ENCODE data around the gene IL12RB2. TPM values are rescaled to one million over a fixed set of nuclear protein-coding genes. Genes with fewer than 3 reads are reported as not detected.
A peak's percentile ranks its signal among the peaks of the same experiment; 100 is the strongest.

The IL12RB2 gene
- total and polyA plus RNA-seq, 2 of the 13 experiments (the other 11 are each of a cell fraction or from before 2014, with no cell fraction given): not detected

GRCh38 chr1:67298762-67299161, 8.9 kb upstream of the IL12RB2 start:
- POLR2A ChIA-PET: no interaction called here
- Histone ChIP-seq H3K9ac (ENCODE audit: insufficient read depth, low read depth, low read length) (no peak overlapping the region), H3K4me2 (ENCODE audit: low read depth, low read length) (no peak overlapping the region), H2AFZ (ENCODE audit: low read length) (no peak overlapping the region), H3K27ac (ENCODE audit: extremely low read length, insufficient read depth, low read length) (no peak overlapping the region), H3K79me2 (ENCODE audit: insufficient read depth, low read length) (no peaks in the 10 kb centered on the region), H3K27me3 (ENCODE audit: control insufficient read depth in 1 of 2, insufficient read depth in 2 of 2, low read length in 2 of 2) (no peaks in the 10 kb centered on the region; a peak in 1 of 5 replicates), H3K4me1 (ENCODE audit: insufficient read depth, low read length) (no peaks in the 10 kb centered on the region), H3K4me3 (replicated peaks in 1 of 3; ENCODE audit: insufficient read depth in 1 of 3, low read depth in 2 of 3, low read length in 3 of 3) (no peak overlapping the region), H4K20me1 (ENCODE audit: insufficient read depth, low read length) (no peaks in the 10 kb centered on the region), H3K36me3 (replicated peaks in 1 of 2; ENCODE audit: control insufficient read depth in 1 of 2, insufficient read depth in 2 of 2, low read length in 2 of 2) (no peaks in the 10 kb centered on the region), H3K9me3 (ENCODE audit: low read length) (no peaks in the 10 kb centered on the region)
- BruUV-seq (replicated peaks): no TSS peak
- FAIRE-seq (no peak), ATAC-seq (peak; percentile 39; the same call in 1 of the 3 replicates), DNase-seq (ENCODE audit: low spot score) (no peak)
- TF ChIP-seq HDAC2 (CRISPR knock-in tag; IDR thresholded peaks at IDR 0.05) (no peak), ZNF10 (CRISPR knock-in tag; IDR thresholded peaks at IDR 0.05; ENCODE audit: borderline replicate concordance, low read depth) (no peak), TBX3 (IDR thresholded peaks at IDR 0.05; ENCODE audit: borderline replicate concordance) (no peak), ZNF543 (CRISPR knock-in tag; IDR thresholded peaks at IDR 0.05) (no peak), ERF (CRISPR knock-in tag; IDR thresholded peaks at IDR 0.05) (no peak), NONO (IDR thresholded peaks at IDR 0.05) (no peak), NONO (CRISPR knock-in tag; conservative IDR thresholded peaks at IDR 0.05) (no peak), GMEB2 (CRISPR knock-in tag; IDR thresholded peaks at IDR 0.05; ENCODE audit: low read depth) (no peak), ZSCAN12 (CRISPR knock-in tag; IDR thresholded peaks at IDR 0.05) (no peak), ARNT (IDR thresholded peaks at IDR 0.05) (no peak), ZNF883 (CRISPR knock-in tag; IDR thresholded peaks at IDR 0.05; ENCODE audit: not compliant biosample characterization) (no peak), ZHX1 (CRISPR knock-in tag; IDR thresholded peaks at IDR 0.05; ENCODE audit: low read depth) (no peak), SAFB2 (CRISPR knock-in tag; IDR thresholded peaks at IDR 0.05; ENCODE audit: borderline replicate concordance, low read depth) (no peak), SNAPC2 (CRISPR knock-in tag; IDR thresholded peaks at IDR 0.05) (no peak), DPF2 (CRISPR knock-in tag; IDR thresholded peaks at IDR 0.05; ENCODE audit: borderline replicate concordance, low read depth) (no peak), ZNF652 (CRISPR knock-in tag; IDR thresholded peaks at IDR 0.05; ENCODE audit: borderline replicate concordance, low read depth) (no peak)
- TF ChIP-seq, protein P1, sequence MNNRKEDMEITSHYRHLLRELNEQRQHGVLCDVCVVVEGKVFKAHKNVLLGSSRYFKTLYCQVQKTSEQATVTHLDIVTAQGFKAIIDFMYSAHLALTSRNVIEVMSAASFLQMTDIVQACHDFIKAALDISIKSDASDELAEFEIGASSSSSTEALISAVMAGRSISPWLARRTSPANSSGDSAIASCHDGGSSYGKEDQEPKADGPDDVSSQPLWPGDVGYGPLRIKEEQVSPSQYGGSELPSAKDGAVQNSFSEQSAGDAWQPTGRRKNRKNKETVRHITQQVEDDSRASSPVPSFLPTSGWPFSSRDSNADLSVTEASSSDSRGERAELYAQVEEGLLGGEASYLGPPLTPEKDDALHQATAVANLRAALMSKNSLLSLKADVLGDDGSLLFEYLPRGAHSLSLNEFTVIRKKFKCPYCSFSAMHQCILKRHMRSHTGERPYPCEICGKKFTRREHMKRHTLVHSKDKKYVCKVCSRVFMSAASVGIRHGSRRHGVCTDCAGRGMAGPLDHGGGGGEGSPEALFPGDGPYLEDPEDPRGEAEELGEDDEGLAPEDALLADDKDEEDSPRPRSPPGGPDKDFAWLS (CRISPR knock-in tag; IDR thresholded peaks at IDR 0.05; ENCODE audit: borderline replicate concordance): no peak
- TF ChIP-seq, protein P2, sequence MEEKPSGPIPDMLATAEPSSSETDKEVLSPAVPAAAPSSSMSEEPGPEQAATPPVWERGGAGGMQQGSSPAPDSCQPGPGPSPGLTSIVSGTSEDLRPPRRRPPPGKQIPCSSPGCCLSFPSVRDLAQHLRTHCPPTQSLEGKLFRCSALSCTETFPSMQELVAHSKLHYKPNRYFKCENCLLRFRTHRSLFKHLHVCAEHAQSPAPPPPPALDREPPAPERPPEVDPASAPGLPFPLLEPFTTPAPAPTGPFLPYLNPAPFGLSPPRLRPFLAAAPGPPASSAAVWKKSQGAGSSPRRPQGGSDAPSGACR (CRISPR knock-in tag; IDR thresholded peaks at IDR 0.05): no peak
- intact Hi-C loops (cut with micrococcal nuclease; ENCODE audit: unreplicated experiment) (no loop called here), in situ Hi-C loops (cut with HindIII; ENCODE audit: extremely low pct_ligation_motif_present, low pct_unique_long_range_greater_than_20kb) (no loop called here)
- CTCF ChIA-PET (ENCODE audit: low intra/inter-chr PET ratio, low total read pairs): no interaction called here
- 24% methylated on average over 2 of the region's 2 CpGs for WGBS (ENCODE audit: low lambda C conversion rate)
